B cell (primary cell): ENCODE data around the gene PLCB4. TPM values are rescaled to one million over a fixed set of nuclear protein-coding genes. Genes with fewer than 3 reads are reported as not detected.

ENCODE experiments used
- ATAC-seq: fragments of 200-7000 bp; cut with Tn5 transposase; one replicate; pipeline ENCODE4 v1.10.0; 2021; ENCODE audit warnings: low read depth, mild to moderate bottlenecking, moderate number of reproducible peaks, moderate library complexity
- CTCF ChIA-PET: fragments of 350-600 bp; sonication (Branson Sonifier 250); formaldehyde crosslinking; loops from one replicate; lab custom pipeline; 2021; ENCODE audit warnings: antibody characterized with exemption, inconsistent platforms; lab: Charles Lee
- POLR2A ChIA-PET: fragments of 350-600 bp; sonication (Branson Sonifier 250); formaldehyde crosslinking; loops from one replicate; lab custom pipeline; 2021; ENCODE audit warnings: antibody characterized with exemption; lab: Charles Lee
- DNase-seq: peaks from one replicate; pipeline ENCODE4 v3.0.0; 2013
- H2AFZ ChIP-seq: 2 replicates; pipeline ENCODE4 v1.6.1; 2012; ENCODE audit warnings: mild to moderate bottlenecking, low read depth, low read length; ENCODE audit not compliant: insufficient read depth, poor library complexity, severe bottlenecking
- H3K27ac ChIP-seq, 2 donors: 1 replicate in 1 of 2; 2 replicates in 1 of 2; pipeline ENCODE4 v1.5.1; 2012 to 2013; ENCODE audit warnings: low read length in 2 of 2, mild to moderate bottlenecking in 2 of 2, moderate library complexity in 1 of 2
- H3K27me3 ChIP-seq, 4 experiments: fragments of 200-600 bp in 1 of 4; sonication (generic) in 1 of 4; replicated peaks in 1 of 4; 1 replicate in 2 of 4; 2 replicates in 2 of 4; pipeline versions ENCODE4 v1.6.1 to v1.7.0; 2013 to 2016; ENCODE audit warnings: low read length in 3 of 4, mild to moderate bottlenecking in 2 of 4, mixed read lengths in 1 of 4, moderate library complexity in 1 of 4; ENCODE audit not compliant: insufficient read depth in 4 of 4, control insufficient read depth in 3 of 4; ENCODE audit errors: control extremely low read depth in 1 of 4
- H3K36me3 ChIP-seq, 2 experiments: replicated peaks in 1 of 2; 1 replicate in 1 of 2; 2 replicates in 1 of 2; pipeline versions ENCODE4 v1.6.1 to v1.7.1; 2013; ENCODE audit warnings: low read length in 1 of 2; ENCODE audit not compliant: insufficient read depth in 2 of 2, control insufficient read depth in 1 of 2; ENCODE audit errors: control extremely low read depth in 1 of 2, extremely low read depth in 1 of 2
- H3K4me1 ChIP-seq, 2 donors: fragments of 200-600 bp in 1 of 2; sonication (generic) in 1 of 2; 1 replicate in 1 of 2; 2 replicates in 1 of 2; pipeline versions ENCODE4 v1.5.1 to v1.6.1; 2013 to 2017; ENCODE audit warnings: low read length in 2 of 2; ENCODE audit not compliant: control insufficient read depth in 2 of 2, insufficient read depth in 2 of 2
- H3K4me2 ChIP-seq: replicated peaks from 2 replicates; pipeline ENCODE3; 2012; ENCODE audit warnings: mild to moderate bottlenecking, low read depth, low read length; ENCODE audit not compliant: poor library complexity, severe bottlenecking
- H3K4me3 ChIP-seq, 5 experiments: fragments of 200-600 bp in 1 of 5; sonication (generic) in 1 of 5; 1 replicate in 3 of 5; 2 replicates in 2 of 5; pipeline versions ENCODE4 v1.5.1 to v1.7.0; 2011 to 2016; ENCODE audit warnings: low read length in 4 of 5, mild to moderate bottlenecking in 4 of 5, low read depth in 2 of 5, control low read depth in 1 of 5, moderate library complexity in 1 of 5; ENCODE audit not compliant: insufficient read depth in 1 of 5; ENCODE audit errors: control extremely low read depth in 1 of 5, extremely low read depth in 1 of 5
- H3K79me2 ChIP-seq: fragments of 200-600 bp; sonication (generic); one replicate; pipeline ENCODE4 v1.6.0; 2016; ENCODE audit warnings: low read length; ENCODE audit not compliant: control insufficient read depth, insufficient read depth
- H3K9ac ChIP-seq: fragments of 200-600 bp; sonication (generic); 2 replicates; pipeline ENCODE4 v1.6.1; 2017; ENCODE audit warnings: mild to moderate bottlenecking, low read length, moderate library complexity
- H3K9me3 ChIP-seq, 3 donors: one replicate each; pipeline versions ENCODE4 v1.6.1 to v1.7.1; 2013; ENCODE audit warnings: low read length in 2 of 3; ENCODE audit not compliant: control insufficient read depth in 2 of 3, insufficient read depth in 1 of 3; ENCODE audit errors: control extremely low read depth in 1 of 3
- H4K20me1 ChIP-seq: 2 replicates; pipeline ENCODE4 v1.6.0; 2012; ENCODE audit warnings: mild to moderate bottlenecking, low read length; ENCODE audit not compliant: insufficient read depth, control insufficient read depth, poor library complexity, severe bottlenecking
- H3K27ac Mint-ChIP-seq: one replicate; pipeline ENCODE4 v1.8.0; 2021; ENCODE audit warnings: mixed read lengths
- H3K27me3 Mint-ChIP-seq: one replicate; pipeline ENCODE4 v1.8.0; 2021; ENCODE audit warnings: mixed read lengths
- H3K4me1 Mint-ChIP-seq: one replicate; pipeline ENCODE4 v1.8.0; 2021; ENCODE audit warnings: mixed read lengths
- H3K4me3 Mint-ChIP-seq: one replicate; pipeline ENCODE4 v1.8.0; 2021; ENCODE audit warnings: mixed read lengths
- H3K9me3 Mint-ChIP-seq: one replicate; pipeline ENCODE4 v1.8.0; 2022; ENCODE audit warnings: mixed read lengths; ENCODE audit not compliant: insufficient read depth
- CTCF ChIP-seq: fragments of 200-600 bp; IDR thresholded peaks from one replicate; pipeline ENCODE4 v1.8.0; 2022; ENCODE audit warnings: antibody characterized with exemption, mild to moderate bottlenecking
- EZH2 ChIP-seq: IDR thresholded peaks from 2 replicates; pipeline ENCODE4 v1.6.1; 2012; ENCODE audit warnings: borderline replicate concordance, low read depth, mild to moderate bottlenecking, moderate library complexity, low read length; ENCODE audit not compliant: insufficient read depth, poor library complexity, severe bottlenecking
- WGBS: methylation state at CpG from one replicate; pipeline ENCODE4 v1.1.5; 2013; ENCODE audit warnings: missing lambda C conversion rate; ENCODE audit not compliant: insufficient coverage; 5-methylcytosine and 5-hydroxymethylcytosine counted together
- intact Hi-C: fragments of 100-400 bp; cut with micrococcal nuclease; formaldehyde crosslinking; loops from one replicate; pipeline ENCODE4 v1.10.0; 2022
- polyA plus RNA-seq: library from polyadenylated mRNA; depleted of rRNA; stranded (reverse); fragments of >200 nt; gene quantifications from 2 replicates; pipeline ENCODE4 v1.2.3, GENCODE V29; 2012
- total RNA-seq, 2 donors: library from RNA; stranded (reverse); fragments of 120-200 nt in 1 of 2; gene quantifications; 1 replicate in 1 of 2; 2 replicates in 1 of 2; pipeline versions ENCODE4 v1.2.3 to v1.2.4, GENCODE V29; 2013 to 2022

Gene PLCB4
- total and polyA plus RNA-seq, 2 donors (not counting 1 experiment from before 2014, with no cell fraction given) = not detected

DNA sequence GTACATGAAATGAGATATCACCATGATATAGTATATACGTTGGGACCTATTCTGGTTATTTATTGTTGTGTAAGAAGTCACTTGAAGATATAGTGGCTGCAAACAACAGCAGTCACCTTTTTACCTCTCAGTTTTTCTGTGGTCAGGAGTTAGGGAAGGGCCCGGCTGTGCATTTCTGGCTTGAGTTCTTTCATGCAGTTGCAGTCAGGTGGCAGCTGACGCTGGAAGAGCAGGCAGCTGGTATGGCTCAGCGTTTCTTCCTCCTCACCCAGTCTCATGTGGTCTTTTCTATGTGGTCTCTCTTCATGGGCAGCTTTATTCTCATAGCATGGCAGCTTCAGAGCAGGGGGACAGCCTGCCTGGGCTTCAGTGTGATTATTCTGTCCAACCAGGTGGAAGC lies 154.4 kb downstream of the PLCB4 start:
- ATAC-seq (no peak), DNase-seq (no peak)
- Histone ChIP-seq H2AFZ (no peak overlapping the region), H4K20me1 (no peaks in the 10 kb centered on the region), H3K4me3 (no peak overlapping the region), H3K27me3 (no peaks in the 10 kb centered on the region), H3K36me3 (no peaks in the 10 kb centered on the region), H3K9ac (no peak overlapping the region), H3K79me2 (no peaks in the 10 kb centered on the region), H3K27ac (no peak overlapping the region), H3K4me1 (no peaks in the 10 kb centered on the region), H3K4me2 (no peak overlapping the region), H3K9me3 (no peaks in the 10 kb centered on the region)
- ChIA-PET CTCF (no interaction called here), POLR2A (no interaction called here)
- Mint-ChIP-seq H3K9me3 (no peaks in the 10 kb centered on the region), H3K27ac (no peak overlapping the region), H3K27me3 (no peaks in the 10 kb centered on the region), H3K4me3 (no peak overlapping the region), H3K4me1 (no peaks in the 10 kb centered on the region)
- intact Hi-C loops = no loop called here
- WGBS = 33% methylated on average over 1 of the region's 4 CpGs
- TF ChIP-seq CTCF (no peak), EZH2 (no peak)

DNA sequence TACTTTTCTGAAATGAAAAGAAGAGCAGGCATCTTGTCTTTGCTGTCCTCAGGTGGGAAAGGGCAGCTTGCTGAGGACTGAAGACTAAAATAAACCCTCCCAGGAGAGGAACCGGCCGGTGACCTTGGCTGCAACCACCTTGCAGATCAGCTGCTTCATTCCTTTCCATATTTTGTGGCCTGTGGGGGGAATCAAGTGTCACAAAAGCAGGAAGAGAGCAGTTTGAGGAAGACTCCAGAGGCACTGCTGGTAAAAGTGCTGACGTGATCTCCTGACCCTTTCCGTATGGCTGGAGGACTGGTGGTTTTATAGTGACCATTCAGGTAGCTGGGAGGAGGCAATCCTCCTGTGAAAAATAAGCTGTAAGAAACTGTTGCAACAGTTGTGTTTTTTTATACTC lies 157.0 kb downstream of the PLCB4 start:
- no peaks in the 10 kb centered on the region for H3K9me3 Mint-ChIP-seq
- H3K79me2 ChIP-seq = no peaks in the 10 kb centered on the region
- H3K27me3 Mint-ChIP-seq = no peaks in the 10 kb centered on the region
- intact Hi-C loops = no loop called here
- no peaks in the 10 kb centered on the region for H3K9me3 ChIP-seq
- WGBS = 93% methylated on average over 2 of the region's 4 CpGs
- CTCF ChIA-PET = no interaction called here
- ATAC-seq (no peak), DNase-seq (no peak)
- no peak overlapping the region for H3K4me2 ChIP-seq
- no peak overlapping the region for H2AFZ ChIP-seq
- H3K4me3 Mint-ChIP-seq = no peak overlapping the region
- no peaks in the 10 kb centered on the region for H3K4me1 ChIP-seq
- no peaks in the 10 kb centered on the region for H3K27me3 ChIP-seq
- no peak overlapping the region for H3K4me3 ChIP-seq
- no peak overlapping the region for H3K27ac ChIP-seq
- H3K36me3 ChIP-seq = no peaks in the 10 kb centered on the region
- H3K4me1 Mint-ChIP-seq = no peaks in the 10 kb centered on the region
- POLR2A ChIA-PET = no interaction called here
- TF ChIP-seq EZH2 (no peak), CTCF (no peak)
- no peak overlapping the region for H3K27ac Mint-ChIP-seq
- no peak overlapping the region for H3K9ac ChIP-seq
- H4K20me1 ChIP-seq = no peaks in the 10 kb centered on the region
